B cell (primary cell): ENCODE data around the gene ACOT11. TPM values are rescaled to one million over a fixed set of nuclear protein-coding genes. Genes with fewer than 3 reads are reported as not detected.

Source experiments
- ATAC-seq: fragments of 200-7000 bp; cut with Tn5 transposase; one replicate; pipeline ENCODE4 v1.10.0; 2021; ENCODE audit warnings: low read depth, mild to moderate bottlenecking, moderate number of reproducible peaks, moderate library complexity
- CTCF ChIA-PET: fragments of 350-600 bp; sonication (Branson Sonifier 250); formaldehyde crosslinking; loops from one replicate; lab custom pipeline; 2021; ENCODE audit warnings: antibody characterized with exemption, inconsistent platforms; lab: Charles Lee
- POLR2A ChIA-PET: fragments of 350-600 bp; sonication (Branson Sonifier 250); formaldehyde crosslinking; loops from one replicate; lab custom pipeline; 2021; ENCODE audit warnings: antibody characterized with exemption; lab: Charles Lee
- DNase-seq: peaks from one replicate; pipeline ENCODE4 v3.0.0; 2013
- H2AFZ ChIP-seq: 2 replicates; pipeline ENCODE4 v1.6.1; 2012; ENCODE audit warnings: mild to moderate bottlenecking, low read depth, low read length; ENCODE audit not compliant: insufficient read depth, poor library complexity, severe bottlenecking
- H3K27ac ChIP-seq, 2 donors: 1 replicate in 1 of 2; 2 replicates in 1 of 2; pipeline ENCODE4 v1.5.1; 2012 to 2013; ENCODE audit warnings: low read length in 2 of 2, mild to moderate bottlenecking in 2 of 2, moderate library complexity in 1 of 2
- H3K27me3 ChIP-seq, 4 experiments: fragments of 200-600 bp in 1 of 4; sonication (generic) in 1 of 4; replicated peaks in 1 of 4; 1 replicate in 2 of 4; 2 replicates in 2 of 4; pipeline versions ENCODE4 v1.6.1 to v1.7.0; 2013 to 2016; ENCODE audit warnings: low read length in 3 of 4, mild to moderate bottlenecking in 2 of 4, mixed read lengths in 1 of 4, moderate library complexity in 1 of 4; ENCODE audit not compliant: insufficient read depth in 4 of 4, control insufficient read depth in 3 of 4; ENCODE audit errors: control extremely low read depth in 1 of 4
- H3K36me3 ChIP-seq, 2 experiments: replicated peaks in 1 of 2; 1 replicate in 1 of 2; 2 replicates in 1 of 2; pipeline versions ENCODE4 v1.6.1 to v1.7.1; 2013; ENCODE audit warnings: low read length in 1 of 2; ENCODE audit not compliant: insufficient read depth in 2 of 2, control insufficient read depth in 1 of 2; ENCODE audit errors: control extremely low read depth in 1 of 2, extremely low read depth in 1 of 2
- H3K4me1 ChIP-seq, 2 donors: fragments of 200-600 bp in 1 of 2; sonication (generic) in 1 of 2; 1 replicate in 1 of 2; 2 replicates in 1 of 2; pipeline versions ENCODE4 v1.5.1 to v1.6.1; 2013 to 2017; ENCODE audit warnings: low read length in 2 of 2; ENCODE audit not compliant: control insufficient read depth in 2 of 2, insufficient read depth in 2 of 2
- H3K4me2 ChIP-seq: replicated peaks from 2 replicates; pipeline ENCODE3; 2012; ENCODE audit warnings: mild to moderate bottlenecking, low read depth, low read length; ENCODE audit not compliant: poor library complexity, severe bottlenecking
- H3K4me3 ChIP-seq, 5 experiments: fragments of 200-600 bp in 1 of 5; sonication (generic) in 1 of 5; 1 replicate in 3 of 5; 2 replicates in 2 of 5; pipeline versions ENCODE4 v1.5.1 to v1.7.0; 2011 to 2016; ENCODE audit warnings: low read length in 4 of 5, mild to moderate bottlenecking in 4 of 5, low read depth in 2 of 5, control low read depth in 1 of 5, moderate library complexity in 1 of 5; ENCODE audit not compliant: insufficient read depth in 1 of 5; ENCODE audit errors: control extremely low read depth in 1 of 5, extremely low read depth in 1 of 5
- H3K79me2 ChIP-seq: fragments of 200-600 bp; sonication (generic); one replicate; pipeline ENCODE4 v1.6.0; 2016; ENCODE audit warnings: low read length; ENCODE audit not compliant: control insufficient read depth, insufficient read depth
- H3K9ac ChIP-seq: fragments of 200-600 bp; sonication (generic); 2 replicates; pipeline ENCODE4 v1.6.1; 2017; ENCODE audit warnings: mild to moderate bottlenecking, low read length, moderate library complexity
- H3K9me3 ChIP-seq, 3 donors: one replicate each; pipeline versions ENCODE4 v1.6.1 to v1.7.1; 2013; ENCODE audit warnings: low read length in 2 of 3; ENCODE audit not compliant: control insufficient read depth in 2 of 3, insufficient read depth in 1 of 3; ENCODE audit errors: control extremely low read depth in 1 of 3
- H4K20me1 ChIP-seq: 2 replicates; pipeline ENCODE4 v1.6.0; 2012; ENCODE audit warnings: mild to moderate bottlenecking, low read length; ENCODE audit not compliant: insufficient read depth, control insufficient read depth, poor library complexity, severe bottlenecking
- H3K27ac Mint-ChIP-seq: one replicate; pipeline ENCODE4 v1.8.0; 2021; ENCODE audit warnings: mixed read lengths
- H3K27me3 Mint-ChIP-seq: one replicate; pipeline ENCODE4 v1.8.0; 2021; ENCODE audit warnings: mixed read lengths
- H3K4me1 Mint-ChIP-seq: one replicate; pipeline ENCODE4 v1.8.0; 2021; ENCODE audit warnings: mixed read lengths
- H3K4me3 Mint-ChIP-seq: one replicate; pipeline ENCODE4 v1.8.0; 2021; ENCODE audit warnings: mixed read lengths
- H3K9me3 Mint-ChIP-seq: one replicate; pipeline ENCODE4 v1.8.0; 2022; ENCODE audit warnings: mixed read lengths; ENCODE audit not compliant: insufficient read depth
- EZH2 ChIP-seq: IDR thresholded peaks from 2 replicates; pipeline ENCODE4 v1.6.1; 2012; ENCODE audit warnings: borderline replicate concordance, low read depth, mild to moderate bottlenecking, moderate library complexity, low read length; ENCODE audit not compliant: insufficient read depth, poor library complexity, severe bottlenecking
- WGBS: methylation state at CpG from one replicate; pipeline ENCODE4 v1.1.5; 2013; ENCODE audit warnings: missing lambda C conversion rate; ENCODE audit not compliant: insufficient coverage; 5-methylcytosine and 5-hydroxymethylcytosine counted together
- intact Hi-C: fragments of 100-400 bp; cut with micrococcal nuclease; formaldehyde crosslinking; loops from one replicate; pipeline ENCODE4 v1.10.0; 2022
- polyA plus RNA-seq: library from polyadenylated mRNA; depleted of rRNA; stranded (reverse); fragments of >200 nt; gene quantifications from 2 replicates; pipeline ENCODE4 v1.2.3, GENCODE V29; 2012
- total RNA-seq, 2 donors: library from RNA; stranded (reverse); fragments of 120-200 nt in 1 of 2; gene quantifications; 1 replicate in 1 of 2; 2 replicates in 1 of 2; pipeline versions ENCODE4 v1.2.3 to v1.2.4, GENCODE V29; 2013 to 2022
- TF ChIP-seq, protein P1 (sequence below): fragments of 200-600 bp; IDR thresholded peaks from one replicate; pipeline ENCODE4 v1.8.0; 2022; ENCODE audit warnings: antibody characterized with exemption, mild to moderate bottlenecking

The ACOT11 gene
- total and polyA plus RNA-seq, 2 donors (not counting 1 experiment from before 2014, with no cell fraction given): 0.03 to 0.07 TPM

DNA sequence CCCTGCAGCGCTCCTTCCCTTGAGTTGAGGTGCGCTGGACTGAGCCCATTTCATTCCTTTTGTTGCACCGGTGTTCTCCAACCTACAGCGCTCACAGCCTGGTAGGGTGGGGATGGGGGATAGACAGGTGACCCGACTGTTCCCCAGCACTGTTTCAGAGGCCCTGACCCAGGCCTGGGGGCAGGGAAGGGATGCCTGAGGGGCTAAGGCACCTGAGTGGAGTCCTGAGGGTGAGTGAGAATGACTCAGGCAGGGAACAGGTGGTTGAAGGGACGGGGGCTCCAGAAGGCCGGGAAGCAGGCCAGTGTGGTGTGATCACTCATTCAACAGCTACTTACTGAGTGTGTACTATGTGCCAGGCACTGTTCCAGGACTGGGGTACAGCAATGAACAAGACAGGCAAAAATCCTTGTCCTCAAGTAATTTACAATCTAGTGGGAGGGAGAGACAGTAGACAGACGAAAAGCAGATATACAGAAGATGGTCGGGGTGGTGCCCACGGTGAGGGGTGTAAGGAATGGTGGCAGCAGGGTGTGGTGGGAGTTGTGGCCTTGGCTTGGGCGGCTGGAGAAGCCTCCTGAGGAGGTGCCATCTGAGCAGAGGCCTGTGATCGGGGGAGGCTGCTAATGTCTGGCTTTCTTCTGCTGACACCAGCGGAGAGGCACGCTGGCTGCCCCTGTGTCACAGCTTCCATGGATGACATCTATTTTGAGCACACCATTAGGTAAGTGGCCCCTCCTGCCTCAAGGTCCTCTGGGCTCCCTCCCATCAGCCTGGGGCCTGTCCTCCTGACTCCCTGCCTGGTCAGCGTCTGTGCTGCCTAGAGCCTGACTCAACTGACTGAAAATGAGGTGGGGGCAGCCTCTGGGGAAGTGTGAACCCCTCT, 37.4 kb downstream of the ACOT11 start:
- ChIA-PET CTCF (no interaction called here), POLR2A (no interaction called here)
- H3K4me3 ChIP-seq: no peak overlapping the region
- 98% methylated on average over 14 of the region's 15 CpGs for WGBS
- H3K27me3 ChIP-seq: no peaks in the 10 kb centered on the region
- no peak overlapping the region for H3K4me2 ChIP-seq
- no peak overlapping the region for H3K9ac ChIP-seq
- H3K79me2 ChIP-seq: no peaks in the 10 kb centered on the region
- H3K9me3 ChIP-seq: no peaks in the 10 kb centered on the region
- no peak for ATAC-seq
- Mint-ChIP-seq H3K9me3 (no peaks in the 10 kb centered on the region), H3K4me3 (no peak overlapping the region), H3K27ac (no peak overlapping the region), H3K27me3 (no peaks in the 10 kb centered on the region), H3K4me1 (peaks cover 5% of the 10 kb centered on the region)
- no peaks in the 10 kb centered on the region for H3K4me1 ChIP-seq
- TF ChIP-seq, protein P1, sequence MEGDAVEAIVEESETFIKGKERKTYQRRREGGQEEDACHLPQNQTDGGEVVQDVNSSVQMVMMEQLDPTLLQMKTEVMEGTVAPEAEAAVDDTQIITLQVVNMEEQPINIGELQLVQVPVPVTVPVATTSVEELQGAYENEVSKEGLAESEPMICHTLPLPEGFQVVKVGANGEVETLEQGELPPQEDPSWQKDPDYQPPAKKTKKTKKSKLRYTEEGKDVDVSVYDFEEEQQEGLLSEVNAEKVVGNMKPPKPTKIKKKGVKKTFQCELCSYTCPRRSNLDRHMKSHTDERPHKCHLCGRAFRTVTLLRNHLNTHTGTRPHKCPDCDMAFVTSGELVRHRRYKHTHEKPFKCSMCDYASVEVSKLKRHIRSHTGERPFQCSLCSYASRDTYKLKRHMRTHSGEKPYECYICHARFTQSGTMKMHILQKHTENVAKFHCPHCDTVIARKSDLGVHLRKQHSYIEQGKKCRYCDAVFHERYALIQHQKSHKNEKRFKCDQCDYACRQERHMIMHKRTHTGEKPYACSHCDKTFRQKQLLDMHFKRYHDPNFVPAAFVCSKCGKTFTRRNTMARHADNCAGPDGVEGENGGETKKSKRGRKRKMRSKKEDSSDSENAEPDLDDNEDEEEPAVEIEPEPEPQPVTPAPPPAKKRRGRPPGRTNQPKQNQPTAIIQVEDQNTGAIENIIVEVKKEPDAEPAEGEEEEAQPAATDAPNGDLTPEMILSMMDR: no peak
- no peak for TF ChIP-seq EZH2
- H2AFZ ChIP-seq: no peak overlapping the region
- H4K20me1 ChIP-seq: no peaks in the 10 kb centered on the region
- no peaks in the 10 kb centered on the region for H3K36me3 ChIP-seq
- DNase-seq: no peak
- no peak overlapping the region for H3K27ac ChIP-seq
- intact Hi-C loops: no loop called here

DNA sequence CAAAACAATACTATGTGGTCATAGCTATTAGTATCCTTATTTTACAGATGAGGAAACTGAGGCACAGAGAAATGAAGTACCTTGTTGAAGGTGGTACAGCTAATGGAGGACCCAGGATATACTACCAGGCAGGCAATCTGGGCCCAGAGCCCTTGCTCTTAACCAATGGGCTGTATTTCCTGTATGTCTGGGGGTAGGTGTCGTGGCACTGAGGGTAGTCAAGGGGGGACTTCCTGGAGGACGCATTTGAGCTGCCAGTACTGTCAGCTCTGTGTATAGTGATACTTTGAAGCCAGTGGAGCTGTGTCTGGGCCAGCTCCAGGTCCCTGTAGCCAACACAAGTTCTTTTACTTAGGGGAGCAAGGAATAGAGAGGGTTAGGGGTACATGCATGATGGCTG, 40.3 kb downstream of the ACOT11 start:
- no peaks in the 10 kb centered on the region for H3K27me3 ChIP-seq
- POLR2A ChIA-PET: no interaction called here
- H3K9ac ChIP-seq: no peak overlapping the region
- CTCF ChIA-PET: no interaction called here
- peak overlapping the region; percentile 49 for H2AFZ ChIP-seq
- Mint-ChIP-seq H3K4me3 (no peak overlapping the region), H3K9me3 (no peaks in the 10 kb centered on the region), H3K27ac (no peak overlapping the region), H3K4me1 (peaks cover 5% of the 10 kb centered on the region), H3K27me3 (no peaks in the 10 kb centered on the region)
- intact Hi-C loops: no loop called here
- no peaks in the 10 kb centered on the region for H3K79me2 ChIP-seq
- H3K27ac ChIP-seq: no peak overlapping the region
- no peak overlapping the region for H3K4me2 ChIP-seq
- DNase-seq: no peak
- H3K4me1 ChIP-seq: no peaks in the 10 kb centered on the region
- no peaks in the 10 kb centered on the region for H4K20me1 ChIP-seq
- no peak for ATAC-seq
- TF ChIP-seq, protein P1: no peak
- no peak for TF ChIP-seq EZH2
- H3K4me3 ChIP-seq: no peak overlapping the region
- WGBS: 0% methylated on average over 2 of the region's 2 CpGs
- H3K9me3 ChIP-seq: no peaks in the 10 kb centered on the region
- no peaks in the 10 kb centered on the region for H3K36me3 ChIP-seq
